Kidney epithelial cell (primary cell): Measurements from ENCODE around the gene KCTD2. TPM values are rescaled to one million over a fixed set of nuclear protein-coding genes. Genes with fewer than 3 reads are reported as not detected.

ENCODE experiments used
- DNase-seq: peaks from one replicate; pipeline ENCODE4 v3.0.0-alpha.2; 2010; ENCODE audit warnings: low read depth
- H3K27me3 ChIP-seq: 2 replicates; pipeline ENCODE4 v1.6.0; 2011; ENCODE audit warnings: low read length; ENCODE audit not compliant: control insufficient read depth, insufficient read depth
- H3K36me3 ChIP-seq: 2 replicates; pipeline ENCODE4 v1.5.1; 2011; ENCODE audit warnings: low read length; ENCODE audit not compliant: control insufficient read depth, insufficient read depth
- H3K4me3 ChIP-seq: 2 replicates; pipeline ENCODE4 v1.5.1; 2011; ENCODE audit warnings: low read depth, mild to moderate bottlenecking, control low read depth, low read length
- total RNA-seq: library from RNA; depleted of rRNA; stranded (reverse); fragments of >200 nt; gene quantifications from 2 replicates; pipeline ENCODE4 v1.2.3, GENCODE V29; 2015
- TF ChIP-seq, protein P1 (sequence below): IDR thresholded peaks from 2 replicates; pipeline ENCODE4 v1.5.1; 2011; ENCODE audit warnings: mild to moderate bottlenecking, moderate library complexity, low read length, control low read depth, inconsistent platforms; ENCODE audit not compliant: insufficient read depth, poor library complexity, severe bottlenecking

Gene KCTD2
- total RNA-seq, 1 donor from 2014 or later: 15.6 TPM

DNA sequence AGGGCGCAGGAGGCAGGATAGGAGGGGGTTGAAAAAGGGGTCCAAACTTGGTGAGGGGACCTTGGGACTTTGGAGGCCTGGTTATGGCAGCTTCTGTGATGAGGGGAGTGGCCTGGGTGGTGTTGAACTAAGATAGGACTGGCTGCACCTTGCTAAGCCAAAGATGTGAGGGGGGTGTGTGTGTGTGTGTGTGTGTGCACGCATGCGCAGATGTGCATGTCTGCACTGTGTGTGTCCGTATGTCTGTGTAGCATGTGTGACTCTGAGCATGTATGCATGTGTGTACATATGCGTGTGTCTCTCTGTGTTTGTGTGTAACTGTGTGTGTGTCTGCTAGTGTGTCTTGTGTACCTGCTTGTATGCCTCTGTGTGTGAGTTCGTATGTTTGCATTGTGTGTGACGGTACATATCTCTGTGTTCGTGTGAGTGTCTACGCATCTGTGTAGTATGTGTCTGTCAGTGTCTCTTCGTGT is 44.9 kb downstream of the KCTD2 start:
- no peak for DNase-seq
- H3K4me3 ChIP-seq: no peak overlapping the region
- peaks cover 1% of the 10 kb centered on the region for H3K36me3 ChIP-seq
- H3K27me3 ChIP-seq: no peaks in the 10 kb centered on the region
- TF ChIP-seq, protein P1, sequence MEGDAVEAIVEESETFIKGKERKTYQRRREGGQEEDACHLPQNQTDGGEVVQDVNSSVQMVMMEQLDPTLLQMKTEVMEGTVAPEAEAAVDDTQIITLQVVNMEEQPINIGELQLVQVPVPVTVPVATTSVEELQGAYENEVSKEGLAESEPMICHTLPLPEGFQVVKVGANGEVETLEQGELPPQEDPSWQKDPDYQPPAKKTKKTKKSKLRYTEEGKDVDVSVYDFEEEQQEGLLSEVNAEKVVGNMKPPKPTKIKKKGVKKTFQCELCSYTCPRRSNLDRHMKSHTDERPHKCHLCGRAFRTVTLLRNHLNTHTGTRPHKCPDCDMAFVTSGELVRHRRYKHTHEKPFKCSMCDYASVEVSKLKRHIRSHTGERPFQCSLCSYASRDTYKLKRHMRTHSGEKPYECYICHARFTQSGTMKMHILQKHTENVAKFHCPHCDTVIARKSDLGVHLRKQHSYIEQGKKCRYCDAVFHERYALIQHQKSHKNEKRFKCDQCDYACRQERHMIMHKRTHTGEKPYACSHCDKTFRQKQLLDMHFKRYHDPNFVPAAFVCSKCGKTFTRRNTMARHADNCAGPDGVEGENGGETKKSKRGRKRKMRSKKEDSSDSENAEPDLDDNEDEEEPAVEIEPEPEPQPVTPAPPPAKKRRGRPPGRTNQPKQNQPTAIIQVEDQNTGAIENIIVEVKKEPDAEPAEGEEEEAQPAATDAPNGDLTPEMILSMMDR: no peak

- no peak for DNase-seq
- H3K27me3 ChIP-seq: no peaks in the 10 kb centered on the region
- H3K36me3 ChIP-seq: peaks cover 1% of the 10 kb centered on the region
- TF ChIP-seq, protein P1: no peak
- H3K4me3 ChIP-seq: no peak overlapping the region
These were observed 46.6 kb downstream of the KCTD2 start for GRCh38 chr17:75093548-75094158.

DNA sequence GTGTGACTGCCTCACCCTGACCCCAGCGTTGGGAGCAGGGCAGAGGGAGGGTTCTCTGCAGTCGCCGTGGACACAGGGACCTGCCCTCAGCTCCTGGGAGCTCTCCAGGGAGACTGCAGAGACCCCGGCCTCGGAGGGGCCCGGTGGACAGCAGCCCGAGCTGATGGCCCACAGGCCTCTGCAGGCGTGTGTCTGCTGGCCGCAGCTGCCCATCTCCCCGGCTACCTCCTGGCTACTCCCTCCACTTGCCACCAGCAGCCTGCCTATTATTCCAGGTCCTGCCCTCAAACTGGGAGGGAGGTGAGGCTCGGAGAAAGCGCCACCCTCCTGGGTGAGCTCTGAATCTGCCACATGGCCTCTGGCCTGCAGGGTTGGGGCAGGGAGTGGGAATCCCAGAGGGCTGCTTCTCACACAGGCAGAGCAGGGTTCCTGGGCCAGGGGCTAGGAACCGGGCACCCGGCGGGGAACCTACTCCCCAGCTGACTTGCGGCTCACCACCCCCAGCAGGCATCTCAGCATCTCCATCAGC is 47.9 kb downstream of the KCTD2 start:
- no peaks in the 10 kb centered on the region for H3K27me3 ChIP-seq
- no peak overlapping the region for H3K4me3 ChIP-seq
- H3K36me3 ChIP-seq: peaks cover 1% of the 10 kb centered on the region
- TF ChIP-seq, protein P1: no peak
- no peak for DNase-seq

DNA sequence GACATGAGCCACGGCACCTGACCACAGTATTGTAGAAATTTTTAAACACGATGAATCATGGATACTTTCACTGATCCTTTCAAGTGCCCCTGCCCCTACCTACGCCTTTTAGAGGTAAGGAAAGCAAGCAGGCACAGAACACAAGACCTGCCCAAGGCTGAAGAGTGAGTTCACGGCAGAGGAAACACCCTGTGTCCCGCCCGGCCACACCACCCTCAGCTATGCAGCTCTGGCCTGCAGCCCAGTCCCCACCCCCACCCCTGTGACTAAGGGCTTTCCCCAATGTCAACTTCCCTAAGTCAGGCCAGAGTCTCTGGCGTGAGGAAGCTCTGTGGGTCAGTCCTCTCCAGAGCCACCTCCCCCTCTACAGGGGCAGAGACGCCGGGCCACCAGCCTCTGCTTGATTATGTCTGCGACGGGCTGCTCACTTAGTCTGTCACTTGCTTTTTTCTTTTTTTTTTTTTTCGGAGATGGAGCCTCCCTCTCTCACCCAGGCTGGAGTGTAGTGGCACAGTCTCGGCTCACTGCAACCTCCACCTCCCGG is 49.1 kb downstream of the KCTD2 start:
- peak; percentile 90 for DNase-seq
- peaks cover 1% of the 10 kb centered on the region for H3K36me3 ChIP-seq
- H3K4me3 ChIP-seq: no peak overlapping the region
- TF ChIP-seq, protein P1: no peak
- no peaks in the 10 kb centered on the region for H3K27me3 ChIP-seq

DNA sequence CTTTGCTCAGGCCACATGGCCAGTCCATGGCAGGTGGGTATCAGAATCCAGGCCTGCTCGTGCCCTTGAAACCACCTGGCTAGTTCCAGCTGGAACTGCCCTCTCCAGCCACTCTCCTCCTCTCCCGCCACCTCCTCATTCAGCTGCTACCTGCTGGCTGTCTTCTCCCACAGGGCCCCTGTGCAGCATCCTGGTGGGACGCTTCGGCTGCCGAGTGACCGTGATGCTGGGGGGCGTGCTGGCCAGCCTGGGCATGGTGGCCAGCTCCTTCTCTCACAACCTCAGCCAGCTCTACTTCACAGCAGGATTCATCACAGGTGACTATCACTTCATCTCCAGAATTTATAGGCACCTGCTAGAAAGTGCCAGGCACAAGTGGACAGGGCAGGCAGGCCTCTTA is 50.8 kb downstream of the KCTD2 start:
- Histone ChIP-seq H3K27me3 (no peaks in the 10 kb centered on the region), H3K4me3 (no peak overlapping the region), H3K36me3 (peaks cover 1% of the 10 kb centered on the region)
- TF ChIP-seq, protein P1: no peak
- DNase-seq: no peak
